HEK293T (cell line): ENCODE measurements around the gene CT83.

Experiments used
- CTCF ChIA-PET: fragments of 350-600 bp; formaldehyde crosslinking; extraction: SDS; loops from one replicate; lab custom pipeline; 2021; ENCODE audit warnings: antibody characterized with exemption, inconsistent platforms; lab: Yijun Ruan, JAX
- POLR2A ChIA-PET: fragments of 350-600 bp; formaldehyde crosslinking; extraction: SDS; loops from one replicate; lab custom pipeline; 2020; ENCODE audit warnings: antibody characterized with exemption, inconsistent platforms; lab: Yijun Ruan, JAX
- DNase-seq: peaks from one replicate; pipeline ENCODE4 v3.0.0; 2012; ENCODE audit warnings: mixed read lengths; ENCODE audit errors: extremely low spot score
- ARNT ChIP-seq: fragments of 450-650 bp; IDR thresholded peaks from 2 replicates; pipeline ENCODE4 v1.6.1; 2017; ENCODE audit warnings: mild to moderate bottlenecking
- BHLHE40 ChIP-seq: fragments of 450-650 bp; IDR thresholded peaks from 2 replicates; pipeline ENCODE4 v1.6.1; 2016; ENCODE audit warnings: mild to moderate bottlenecking, moderate library complexity, borderline replicate concordance
- CTBP1 ChIP-seq: fragments of 450-650 bp; IDR thresholded peaks from 2 replicates; pipeline ENCODE4 v1.6.1; 2016; ENCODE audit warnings: borderline replicate concordance
- ELF4 ChIP-seq: fragments of 450-650 bp; IDR thresholded peaks from 2 replicates; pipeline ENCODE4 v1.6.1; 2017; ENCODE audit warnings: antibody characterized with exemption
- FOXA1 ChIP-seq: fragments of 450-650 bp; IDR thresholded peaks from 2 replicates; pipeline ENCODE4 v1.6.1; 2016; ENCODE audit warnings: mild to moderate bottlenecking
- FOXK2 ChIP-seq: fragments of 450-650 bp; IDR thresholded peaks from 2 replicates; pipeline ENCODE4 v1.6.1; 2016; ENCODE audit warnings: mild to moderate bottlenecking
- FOXM1 ChIP-seq: fragments of 450-650 bp; IDR thresholded peaks from 2 replicates; pipeline ENCODE4 v1.6.1; 2017; ENCODE audit warnings: mild to moderate bottlenecking, borderline replicate concordance
- HDGF ChIP-seq: fragments of 450-650 bp; IDR thresholded peaks from 2 replicates; pipeline ENCODE4 v1.6.1; 2017; ENCODE audit warnings: antibody characterized with exemption, borderline replicate concordance
- L3MBTL2 ChIP-seq: fragments of 450-650 bp; conservative IDR thresholded peaks from 2 replicates; pipeline ENCODE4 v1.6.1; 2016; ENCODE audit warnings: mild to moderate bottlenecking
- LEF1 ChIP-seq: fragments of 450-650 bp; IDR thresholded peaks from 2 replicates; pipeline ENCODE4 v1.6.1; 2017; ENCODE audit warnings: mild to moderate bottlenecking, borderline replicate concordance
- NFRKB ChIP-seq: fragments of 450-650 bp; IDR thresholded peaks from 2 replicates; pipeline ENCODE4 v1.6.1; 2016; ENCODE audit warnings: mild to moderate bottlenecking, moderate library complexity
- PKNOX1 ChIP-seq: fragments of 450-650 bp; IDR thresholded peaks from 2 replicates; pipeline ENCODE4 v1.6.1; 2016
- SP1 ChIP-seq: fragments of 450-650 bp; IDR thresholded peaks from 2 replicates; pipeline ENCODE4 v1.6.1; 2017
- SUZ12 ChIP-seq: fragments of 450-650 bp; IDR thresholded peaks from 2 replicates; pipeline ENCODE4 v1.6.1; 2016; ENCODE audit warnings: mild to moderate bottlenecking
- TARDBP ChIP-seq: fragments of 450-650 bp; IDR thresholded peaks from 2 replicates; pipeline ENCODE4 v1.6.1; 2016
- ZNF384 ChIP-seq: fragments of 450-650 bp; IDR thresholded peaks from 2 replicates; pipeline ENCODE4 v1.6.1; 2016

The CT83 gene

GRCh38 chrX:116462822-116463221 is at the start of gene CT83:
Gene CT83 (minus strand): TSS chrX:116462976. CDS start chrX:116462856, 120 bp downstream.
- CTCF ChIA-PET, result no interaction called here
- no peak for DNase-seq
- POLR2A ChIA-PET, result no interaction called here

GRCh38 chrX:116499780-116500179 is 37.0 kb upstream of the CT83 start:
- ChIA-PET POLR2A (no interaction called here), CTCF (no interaction called here)
- no peak for DNase-seq
- TF ChIP-seq SP1 (no peak), LEF1 (no peak), NFRKB (no peak), ZNF384 (no peak), FOXK2 (no peak), ARNT (no peak), PKNOX1 (no peak), TARDBP (no peak), HDGF (no peak), FOXM1 (no peak), SUZ12 (no peak), FOXA1 (no peak), CTBP1 (no peak), BHLHE40 (no peak)

More at GRCh38 chrX:116462822-116463221, at the start of gene CT83:
- TF ChIP-seq PKNOX1 (no peak), BHLHE40 (no peak), TARDBP (no peak), ARNT (no peak), SP1 (no peak), ZNF384 (no peak), L3MBTL2 (no peak), LEF1 (no peak)

GRCh38 chrX:116493271-116493670 is 30.5 kb upstream of the CT83 start:
- ChIA-PET POLR2A (no interaction called here), CTCF (no interaction called here)
- DNase-seq, result no peak
- TF ChIP-seq ELF4 (no peak), PKNOX1 (no peak), FOXK2 (no peak), SUZ12 (no peak), L3MBTL2 (no peak), TARDBP (no peak), SP1 (no peak), ZNF384 (no peak), FOXM1 (no peak), NFRKB (no peak), BHLHE40 (no peak)

- no peak for TF ChIP-seq ARNT
- 0 out of 2 replicates have a peak, but pooled peaks have one; percentile 20 for TF ChIP-seq FOXK2
- no peak for TF ChIP-seq FOXM1
- TF ChIP-seq BHLHE40, result no peak
- TF ChIP-seq FOXA1, result no peak
- TF ChIP-seq ELF4, result no peak
- ChIA-PET POLR2A (no interaction called here), CTCF (interaction anchor here (0.6 kb wide), 1 partner anchor 1623 kb away, joined by 3 read pairs; no protein-coding TSS in a partner anchor)
- DNase-seq, result no peak
Observed at GRCh38 chrX:116490104-116490503, 27.3 kb upstream of the CT83 start.

GRCh38 chrX:116480059-116480458 is 17.3 kb upstream of the CT83 start:
- CTCF ChIA-PET, result no interaction called here
- TF ChIP-seq ELF4, result no peak
- no peak for DNase-seq
- POLR2A ChIA-PET, result no interaction called here

GRCh38 chrX:116449156-116449555 is 13.6 kb downstream of the CT83 start:
- no peak for DNase-seq
- CTCF ChIA-PET, result no interaction called here
- POLR2A ChIA-PET, result no interaction called here
- no peak for TF ChIP-seq SUZ12
- no peak for TF ChIP-seq CTBP1
- TF ChIP-seq ARNT, result no peak
- TF ChIP-seq BHLHE40, result no peak
- TF ChIP-seq ZNF384, result no peak
- TF ChIP-seq PKNOX1, result no peak
- TF ChIP-seq ELF4, result no peak
- TF ChIP-seq TARDBP, result no peak
- TF ChIP-seq LEF1, result no peak
- TF ChIP-seq NFRKB, result no peak
- TF ChIP-seq SP1, result no peak
- no peak for TF ChIP-seq HDGF
- TF ChIP-seq L3MBTL2, result no peak
- no peak for TF ChIP-seq FOXK2
